Subcutaneous adipose tissue (tissue), 4 donors: ENCODE data around the gene TBX5. TPM values are rescaled to one million over a fixed set of nuclear protein-coding genes. Genes with fewer than 3 reads are reported as not detected.

ENCODE experiments used
- total RNA-seq, 4 donors: library from RNA; depleted of rRNA; stranded (reverse); fragments of >200 nt; gene quantifications; one replicate each; pipeline ENCODE4 v1.1.0, GENCODE V29; 2016
- TF ChIP-seq, protein P1 (sequence below): fragments of 450-650 bp; IDR thresholded peaks from one replicate; pipeline ENCODE4 v1.5.1; 2016; ENCODE audit warnings: low read depth, mild to moderate bottlenecking, control low read depth, antibody characterized with exemption, moderate library complexity

The TBX5 gene
- total RNA-seq, 4 donors from 2014 or later = 1.2 to 5.3 (median 2.4) TPM

DNA sequence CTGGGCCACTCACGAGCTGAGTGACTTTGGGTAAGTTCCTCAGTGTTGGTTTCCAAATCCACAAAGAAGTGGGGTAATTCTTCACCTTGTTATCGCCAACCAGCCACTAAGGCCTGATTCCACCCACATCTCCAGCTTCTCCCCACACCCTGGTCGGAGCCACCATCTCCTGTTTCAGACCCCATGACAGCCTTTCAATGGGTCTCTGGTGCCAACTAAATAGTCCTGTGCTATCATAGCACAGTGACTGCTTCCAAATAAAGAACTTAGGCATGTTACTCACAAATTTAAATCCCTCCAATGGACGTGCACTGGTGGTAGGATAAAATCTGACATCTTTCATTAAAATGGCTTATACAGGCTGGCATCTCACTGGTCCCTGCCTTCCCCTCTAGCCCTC is 44.0 kb downstream of the TBX5 start:
- TF ChIP-seq, protein P1, sequence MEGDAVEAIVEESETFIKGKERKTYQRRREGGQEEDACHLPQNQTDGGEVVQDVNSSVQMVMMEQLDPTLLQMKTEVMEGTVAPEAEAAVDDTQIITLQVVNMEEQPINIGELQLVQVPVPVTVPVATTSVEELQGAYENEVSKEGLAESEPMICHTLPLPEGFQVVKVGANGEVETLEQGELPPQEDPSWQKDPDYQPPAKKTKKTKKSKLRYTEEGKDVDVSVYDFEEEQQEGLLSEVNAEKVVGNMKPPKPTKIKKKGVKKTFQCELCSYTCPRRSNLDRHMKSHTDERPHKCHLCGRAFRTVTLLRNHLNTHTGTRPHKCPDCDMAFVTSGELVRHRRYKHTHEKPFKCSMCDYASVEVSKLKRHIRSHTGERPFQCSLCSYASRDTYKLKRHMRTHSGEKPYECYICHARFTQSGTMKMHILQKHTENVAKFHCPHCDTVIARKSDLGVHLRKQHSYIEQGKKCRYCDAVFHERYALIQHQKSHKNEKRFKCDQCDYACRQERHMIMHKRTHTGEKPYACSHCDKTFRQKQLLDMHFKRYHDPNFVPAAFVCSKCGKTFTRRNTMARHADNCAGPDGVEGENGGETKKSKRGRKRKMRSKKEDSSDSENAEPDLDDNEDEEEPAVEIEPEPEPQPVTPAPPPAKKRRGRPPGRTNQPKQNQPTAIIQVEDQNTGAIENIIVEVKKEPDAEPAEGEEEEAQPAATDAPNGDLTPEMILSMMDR = no peak

GRCh38 chr12:114361545-114361944 is 44.4 kb downstream of the TBX5 start:
- TF ChIP-seq, protein P1 = no peak

- TF ChIP-seq, protein P1 = no peak
Measured at GRCh38 chr12:114360485-114360884, 45.5 kb downstream of the TBX5 start.

DNA sequence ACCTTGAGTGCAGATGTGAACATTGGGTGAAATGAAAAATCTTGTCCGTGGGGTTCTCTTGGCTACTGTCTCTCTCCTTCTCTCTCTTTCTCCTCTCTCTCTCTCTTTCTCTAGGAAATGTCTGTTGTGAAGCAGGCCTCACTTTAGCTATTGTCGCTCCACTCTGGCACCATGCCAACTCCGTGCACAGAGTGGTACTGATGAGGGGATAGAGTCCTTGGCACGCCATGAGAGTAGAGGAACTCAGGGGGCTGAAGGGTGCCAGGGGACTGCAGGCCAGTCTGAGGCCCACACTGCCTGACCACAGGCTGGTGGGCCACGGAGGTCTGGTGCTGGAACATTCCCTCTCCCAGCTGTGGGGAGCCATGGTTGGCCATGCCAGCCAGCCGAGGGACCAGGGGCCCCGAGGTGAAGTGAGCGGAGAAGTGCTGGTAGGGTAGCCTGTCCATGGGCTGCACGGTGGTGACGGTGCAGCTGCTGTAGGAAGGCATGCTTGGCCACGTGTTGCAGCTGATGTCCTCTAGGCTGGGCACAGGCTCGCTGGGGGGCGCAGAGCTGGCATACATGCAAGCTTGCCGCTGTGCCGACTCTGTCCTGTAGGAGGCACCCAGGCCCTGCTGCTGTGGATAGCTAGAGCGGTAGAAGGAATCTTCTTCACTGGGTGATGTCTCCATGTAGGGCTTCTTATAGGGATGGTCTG is 50.4 kb downstream of the TBX5 start:
- TF ChIP-seq, protein P1 = no peak

- TF ChIP-seq, protein P1 = no peak
Measured at GRCh38 chr12:114347861-114348260, 58.1 kb downstream of the TBX5 start.

- TF ChIP-seq, protein P1 = no peak
Measured at GRCh38 chr12:114344831-114345230, 61.1 kb downstream of the TBX5 start.

- TF ChIP-seq, protein P1 = no peak
Measured at GRCh38 chr12:114344303-114344663, 61.7 kb downstream of the TBX5 start.
